ELR (cell line): ENCODE measurements around the gene ZNF117.
"Not testable (repeated sequence)": the region's sequence is repeated elsewhere in the genome, so short reads cannot be mapped to it uniquely, and the experiment has no call there.

ENCODE experiments used
- DNase-seq: peaks from one replicate; pipeline ENCODE4 v3.0.0-alpha.2; 2015; ENCODE audit warnings: low read depth

The ZNF117 gene

DNA sequence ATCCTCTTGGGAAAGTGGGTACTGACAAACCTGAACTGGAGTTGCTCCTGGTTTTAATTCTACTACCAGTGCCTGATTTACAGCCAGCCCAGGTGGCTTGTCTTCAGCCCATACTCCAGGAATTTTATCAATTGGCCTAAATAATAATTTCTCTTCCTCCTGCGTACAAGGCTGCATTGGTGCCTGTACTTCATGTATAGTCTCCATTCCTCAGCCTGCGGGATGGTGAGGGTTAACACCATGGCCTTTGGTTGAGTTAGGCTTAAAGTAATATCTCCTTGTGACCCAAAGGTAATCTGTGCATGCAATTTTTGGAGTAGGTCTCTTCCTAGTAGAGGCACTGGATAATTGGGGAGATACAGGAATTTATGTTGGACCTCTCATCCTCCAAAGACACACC lies 5.5 kb upstream of the ZNF117 start:
- DNase-seq = no peak

DNA sequence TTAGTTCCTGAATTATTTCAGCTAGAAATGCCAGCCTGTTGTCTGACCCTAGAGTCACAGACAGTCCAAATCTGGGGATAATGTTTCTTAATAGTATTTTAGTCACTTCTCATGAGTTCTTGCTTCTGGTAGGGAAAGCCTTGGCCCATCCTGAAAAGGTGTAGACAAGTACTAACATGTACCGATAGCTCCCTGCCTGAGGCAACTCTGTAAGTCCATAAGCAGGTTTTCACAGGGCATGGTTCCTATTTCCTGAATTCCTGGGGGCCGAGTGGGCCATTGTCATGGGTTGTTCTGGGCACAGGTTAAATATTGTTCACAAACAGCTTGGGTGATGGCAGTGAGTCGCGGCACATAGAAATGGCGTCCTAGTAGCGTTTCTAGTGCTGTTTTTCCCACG lies 3.1 kb upstream of the ZNF117 start:
- no peak for DNase-seq

DNA sequence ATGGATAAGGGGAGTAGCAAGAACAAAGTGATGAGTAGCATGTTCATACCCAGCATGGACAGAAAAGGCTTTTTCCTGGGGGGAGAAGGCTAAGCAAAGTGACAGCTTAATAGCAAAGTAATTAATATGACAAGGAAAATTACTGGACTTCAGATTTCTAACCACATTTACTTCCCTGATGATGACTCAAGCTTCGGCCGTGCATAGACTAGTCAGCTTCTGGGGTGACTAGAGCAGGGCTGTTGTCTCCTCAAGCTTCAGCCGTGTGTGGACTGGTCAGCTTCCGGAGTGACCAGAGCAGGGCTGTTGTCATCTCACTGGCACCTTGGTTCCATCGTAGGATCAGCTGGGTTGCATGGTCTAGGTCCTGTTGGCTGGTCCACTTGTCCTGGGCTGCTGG lies 2.1 kb upstream of the ZNF117 start:
- DNase-seq = peak; percentile 47

GRCh38 chr7:64990216-64990615 lies 620 bp downstream of the ZNF117 start:
- no peak for DNase-seq

GRCh38 chr7:64978497-64979203 lies 12.2 kb downstream of the ZNF117 start:
- DNase-seq = no peak

DNA sequence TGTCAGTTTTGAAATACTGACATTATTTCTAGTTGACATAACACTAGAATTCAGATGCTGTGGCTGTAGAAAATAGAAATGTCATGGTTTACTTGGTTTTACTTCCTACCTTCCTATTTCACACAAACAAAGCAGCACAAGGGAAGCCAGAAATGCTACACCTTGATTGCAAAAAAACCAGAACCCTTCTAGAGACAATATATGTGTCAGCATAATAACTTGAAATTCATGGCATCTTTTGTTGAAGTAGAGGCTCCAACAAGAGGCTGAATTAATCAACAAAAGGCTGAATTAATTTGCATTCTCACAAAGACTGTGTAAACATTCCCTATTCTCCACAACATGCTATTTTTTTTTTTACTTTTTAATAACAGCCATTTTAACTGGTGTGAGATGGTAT lies 25.2 kb downstream of the ZNF117 start:
- no peak for DNase-seq

DNA sequence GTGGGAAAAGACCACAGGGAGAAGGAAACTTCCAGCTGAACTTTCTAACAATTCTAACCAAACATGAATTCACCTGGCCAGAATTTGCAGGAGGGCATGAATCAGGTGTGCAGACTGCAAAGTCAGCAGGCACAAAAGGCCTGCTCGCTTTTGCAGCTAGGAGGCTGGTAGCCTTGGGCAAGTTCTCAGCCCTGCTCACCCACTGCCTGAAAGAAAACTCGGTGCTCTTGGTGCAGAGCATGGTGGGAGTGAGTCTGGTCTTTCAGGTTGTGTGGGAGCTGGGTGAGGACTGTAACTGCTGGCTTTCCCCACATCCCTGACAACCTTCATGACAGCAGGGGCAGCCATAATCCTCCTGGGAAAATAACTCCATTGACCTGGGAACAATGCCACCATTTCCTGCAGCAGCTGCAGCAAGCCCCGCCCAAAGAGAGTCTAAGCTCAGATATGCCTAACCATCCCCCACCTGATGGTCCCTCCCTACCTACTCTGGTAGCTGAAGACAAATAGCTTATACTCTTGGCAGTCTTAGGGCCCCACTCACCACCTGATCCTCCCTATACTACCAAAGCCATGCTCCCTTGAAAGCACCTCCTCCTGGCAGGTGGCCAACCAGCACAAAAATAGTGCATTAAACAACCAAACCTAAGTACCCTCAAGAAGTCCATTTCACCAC lies 31.6 kb downstream of the ZNF117 start:
- no peak for DNase-seq

DNA sequence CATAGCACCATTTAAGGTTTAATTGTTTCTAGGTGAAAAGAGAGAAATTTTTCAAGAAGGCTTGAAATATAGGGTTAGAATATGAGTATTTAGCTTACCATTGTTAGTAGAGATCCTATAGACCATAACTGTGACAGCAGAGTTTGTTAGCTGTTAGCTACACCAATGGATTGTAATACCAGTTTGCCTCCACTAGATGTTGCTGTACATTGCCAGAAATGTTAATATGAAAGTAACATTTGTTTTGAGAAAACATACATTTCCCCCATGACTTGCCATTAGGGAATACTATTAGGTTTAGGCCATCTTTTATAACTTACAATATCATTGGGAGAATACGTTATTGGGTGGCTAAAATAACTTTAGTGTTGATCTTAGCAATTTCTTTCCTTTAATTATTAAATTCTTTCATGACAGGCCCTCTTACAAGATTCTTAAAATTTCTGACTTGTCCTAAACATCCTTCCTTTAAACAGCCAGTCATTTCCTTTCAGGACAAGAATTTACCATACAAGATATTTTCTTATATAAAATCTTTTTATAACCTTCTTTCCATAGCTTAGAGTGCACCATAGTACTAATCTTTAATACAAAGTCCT lies 39.5 kb downstream of the ZNF117 start:
- peak; percentile 56 for DNase-seq

DNA sequence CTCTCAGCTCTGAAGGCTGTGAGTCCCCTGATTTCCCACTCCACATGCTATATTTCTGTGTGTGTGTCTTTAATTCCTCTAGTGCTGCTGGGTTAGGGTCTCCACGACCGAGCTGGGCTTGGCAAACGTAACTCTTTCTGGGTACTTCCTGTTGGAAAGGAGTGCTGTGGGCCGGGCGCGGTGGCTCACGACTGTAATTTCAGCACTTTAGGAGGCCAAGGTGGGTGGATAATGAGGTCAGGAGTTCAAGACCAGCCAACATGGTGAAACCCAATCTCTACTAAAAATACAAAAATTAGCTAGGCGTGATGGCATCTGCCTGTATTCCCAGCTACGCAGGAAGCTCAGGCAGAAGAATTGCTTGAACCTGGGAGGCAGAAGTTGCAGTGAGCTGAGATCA lies 40.2 kb downstream of the ZNF117 start:
- not testable (repeated sequence) for DNase-seq

DNA sequence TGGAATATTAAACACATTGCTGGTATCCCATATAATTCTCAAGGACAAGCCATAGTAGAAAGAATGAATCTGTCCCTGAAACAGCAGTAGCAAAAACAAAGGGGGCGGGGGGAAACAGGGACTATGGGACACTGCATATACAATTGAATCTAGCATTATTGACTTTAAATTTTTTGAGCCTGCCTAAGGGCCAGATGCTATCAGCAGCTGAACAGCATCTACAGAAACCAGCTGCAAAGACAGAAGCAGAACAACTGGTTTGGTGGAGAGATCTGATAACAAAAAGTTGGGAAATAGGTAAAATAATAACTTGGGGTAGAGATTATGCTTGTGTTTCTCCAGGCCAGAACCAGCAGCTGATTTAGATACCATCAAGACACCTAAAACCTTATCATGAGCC lies 42.1 kb downstream of the ZNF117 start:
- not testable (repeated sequence) for DNase-seq

DNA sequence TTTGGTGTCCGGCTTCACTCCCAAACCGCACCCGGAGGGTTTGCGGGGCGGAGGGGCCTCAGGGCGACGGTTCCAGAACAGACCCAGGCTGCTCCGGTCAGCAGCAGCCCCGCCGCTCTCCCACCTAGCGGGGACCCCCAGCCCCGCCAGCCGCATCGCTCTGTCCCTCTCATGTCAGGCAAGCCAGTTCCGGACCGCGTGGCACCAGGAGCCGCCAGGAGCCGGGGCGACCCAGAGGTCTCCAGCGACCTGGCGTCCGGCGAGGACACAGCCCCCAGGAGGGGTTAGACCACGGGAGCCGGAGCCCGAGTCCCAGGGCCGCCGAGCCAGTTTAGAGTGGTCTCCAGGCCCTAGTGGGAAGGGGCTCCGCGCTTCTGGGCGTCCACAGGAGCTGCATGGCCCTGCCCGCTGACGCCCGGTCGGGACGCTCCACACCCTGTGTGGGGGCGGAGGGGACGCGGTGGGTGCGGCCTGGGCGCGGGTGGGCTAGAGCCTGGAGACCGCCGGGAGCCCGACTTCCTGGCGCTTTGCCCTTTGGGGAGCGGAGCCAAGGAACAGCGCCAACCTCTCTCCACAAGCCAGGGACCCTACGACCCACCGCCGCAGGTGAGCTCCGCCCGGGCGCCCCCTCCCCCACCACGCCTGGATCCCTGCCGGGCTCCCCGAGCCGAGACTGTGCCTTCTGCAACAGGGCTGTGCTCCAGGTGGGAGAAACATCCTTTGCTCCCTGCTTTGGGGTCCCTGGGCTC lies 43.4 kb downstream of the ZNF117 start:
- DNase-seq = no peak

DNA sequence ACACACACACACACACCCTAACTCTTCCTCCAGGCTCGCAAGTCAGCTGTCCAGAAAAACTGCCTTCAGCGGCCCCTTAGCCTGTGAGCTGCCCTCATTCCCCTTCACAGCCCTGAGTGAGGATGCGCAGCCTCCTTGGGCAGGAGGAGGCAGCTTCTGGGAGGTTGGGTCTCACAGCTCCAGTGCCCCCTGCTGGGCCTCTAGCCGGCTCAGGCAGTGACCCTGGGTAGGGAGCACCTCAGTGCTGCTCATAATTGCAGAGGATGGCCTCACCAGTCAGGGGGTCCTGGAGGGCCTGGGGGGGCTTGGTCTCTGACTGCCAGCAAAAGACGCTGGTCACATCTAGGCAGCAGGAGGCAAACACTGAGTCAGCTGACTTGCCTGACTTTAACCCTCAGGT lies 44.1 kb downstream of the ZNF117 start:
- DNase-seq = peak; percentile 15

- DNase-seq = no peak
These were observed 45.2 kb downstream of the ZNF117 start for GRCh38 chr7:64945503-64946175.

- not testable (repeated sequence) for DNase-seq
These were observed 46.0 kb downstream of the ZNF117 start for GRCh38 chr7:64944667-64945502.

DNA sequence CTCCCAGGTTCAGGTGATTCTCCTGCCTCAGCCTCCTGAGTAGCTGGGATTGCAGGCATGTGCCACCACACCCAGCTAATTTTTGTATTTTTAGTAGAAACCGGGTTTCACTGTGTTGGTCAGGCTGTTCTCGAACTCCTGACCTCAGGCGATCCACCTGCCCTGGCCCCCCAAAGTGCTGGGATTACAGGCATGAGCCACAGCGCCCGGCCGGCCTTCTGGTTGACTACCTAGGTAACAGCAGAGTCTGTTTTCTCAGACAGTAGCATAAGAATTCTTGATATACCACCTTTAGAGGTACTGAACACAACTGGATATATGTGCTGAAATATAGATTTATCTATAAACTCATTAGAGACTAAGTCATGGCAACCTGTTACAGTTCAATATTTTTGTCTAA lies 50.8 kb downstream of the ZNF117 start:
- DNase-seq = not testable (repeated sequence)

DNA sequence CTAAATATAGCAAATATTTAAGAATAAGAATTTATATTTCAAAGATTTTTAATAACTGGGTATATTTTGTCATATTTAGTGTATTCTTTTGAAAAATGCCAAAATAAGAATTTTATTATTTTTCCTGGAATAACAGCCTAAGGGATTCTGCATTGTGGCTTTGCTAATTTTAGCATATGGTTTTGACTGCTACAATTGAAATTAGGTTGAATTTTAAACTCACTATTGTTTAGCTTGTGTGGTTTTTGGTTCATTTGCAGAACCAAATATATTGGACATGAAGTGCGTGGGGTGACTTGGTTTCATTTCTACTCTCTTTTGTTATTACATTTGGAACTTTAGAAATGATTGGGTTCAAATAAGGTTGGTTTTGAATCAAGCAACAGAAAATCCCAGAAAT lies 52.3 kb downstream of the ZNF117 start:
- no peak for DNase-seq

DNA sequence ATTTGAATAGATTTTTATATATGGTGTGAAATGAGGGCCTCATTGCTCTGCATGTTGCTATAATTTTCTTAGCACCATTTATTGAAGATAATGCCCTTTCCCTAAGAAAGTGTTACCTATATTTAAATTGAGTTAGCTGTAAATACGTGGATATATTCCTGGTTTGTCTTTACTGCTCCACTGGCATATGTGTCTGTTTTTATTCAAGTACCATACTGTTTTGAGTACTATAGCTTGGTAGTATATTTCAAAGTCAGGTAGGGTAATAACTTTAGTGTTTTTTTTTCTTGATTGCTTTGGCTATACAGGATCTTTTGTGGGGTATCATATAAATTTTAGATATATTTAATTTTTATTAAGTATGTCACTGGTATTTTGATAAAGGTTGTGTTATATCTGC lies 56.4 kb downstream of the ZNF117 start:
- no peak for DNase-seq

- not testable (repeated sequence) for DNase-seq
These were observed 62.3 kb downstream of the ZNF117 start for GRCh38 chr7:64928252-64929187.
